GM18951 (cell line): ENCODE measurements around the gene PNCK.
"Not testable (repeated sequence)": the region's sequence is repeated elsewhere in the genome, so short reads cannot be mapped to it uniquely, and the experiment has no call there.

Experiments used
- POLR2A ChIP-seq: IDR thresholded peaks from 4 replicates; pipeline ENCODE4 v1.6.1; 2011; ENCODE audit warnings: mild to moderate bottlenecking; ENCODE audit not compliant: insufficient read length, insufficient read depth; ENCODE audit errors: extremely low read depth
- in situ Hi-C: fragments of 300-500 bp; cut with MboI; formaldehyde crosslinking; loops from one replicate; pipeline ENCODE4 v1.12.0; 2022; ENCODE audit warnings: low sequenced_read_pairs, mixed read lengths, inconsistent platforms; ENCODE audit not compliant: unreplicated experiment

PNCK gene

GRCh38 chrX:153673428-153674218, at the start of gene PNCK:
PNCK (minus strand) TSS chrX:153673813; CDS start chrX:153673076, 737 bp downstream.
- in situ Hi-C loops = no loop called here
- TF ChIP-seq POLR2A = no peak

GRCh38 chrX:153722704-153723350, 49.2 kb upstream of the PNCK start:
- in situ Hi-C loops = no loop called here

GRCh38 chrX:153719701-153720100, 46.1 kb upstream of the PNCK start:
- no peak for TF ChIP-seq POLR2A
- in situ Hi-C loops = no loop called here

More at GRCh38 chrX:153722704-153723350, 49.2 kb upstream of the PNCK start:
- no peak for TF ChIP-seq POLR2A

GRCh38 chrX:153719238-153719637, 45.6 kb upstream of the PNCK start:
- in situ Hi-C loops = no loop called here
- TF ChIP-seq POLR2A = no peak

- TF ChIP-seq POLR2A = no peak
- in situ Hi-C loops = no loop called here
Measured at GRCh38 chrX:153717445-153717844, 43.8 kb upstream of the PNCK start.

GRCh38 chrX:153714256-153714655, 40.6 kb upstream of the PNCK start:
- no peak for TF ChIP-seq POLR2A
- in situ Hi-C loops = no loop called here

- no peak for TF ChIP-seq POLR2A
- in situ Hi-C loops = no loop called here
Measured at GRCh38 chrX:153709726-153710674, 36.4 kb upstream of the PNCK start.

- no peak for TF ChIP-seq POLR2A
- in situ Hi-C loops = no loop called here
Measured at GRCh38 chrX:153708415-153708814, 34.8 kb upstream of the PNCK start.

GRCh38 chrX:153707406-153707805, 33.8 kb upstream of the PNCK start:
- no peak for TF ChIP-seq POLR2A
- in situ Hi-C loops = no loop called here

GRCh38 chrX:153706799-153707198, 33.2 kb upstream of the PNCK start:
- no peak for TF ChIP-seq POLR2A
- in situ Hi-C loops = no loop called here

- in situ Hi-C loops = not testable (repeated sequence)
Measured at GRCh38 chrX:153705403-153706060, 31.9 kb upstream of the PNCK start.

GRCh38 chrX:153704631-153705402, 31.2 kb upstream of the PNCK start:
- in situ Hi-C loops = not testable (repeated sequence)
